EH (cell line): ENCODE data around the gene GLI1.
"Not testable (repeated sequence)": the region's sequence is repeated elsewhere in the genome, so short reads cannot be mapped to it uniquely, and the experiment has no call there.

Source experiments
- DNase-seq: peaks from one replicate; pipeline ENCODE4 v3.0.0-alpha.2; 2015; ENCODE audit warnings: low read depth

Gene GLI1

GRCh38 chr12:57441846-57442427 lies 17.6 kb upstream of the GLI1 start:
- DNase-seq: peak; percentile 56

- not testable (repeated sequence) for DNase-seq
These were observed 15.2 kb upstream of the GLI1 start for GRCh38 chr12:57444337-57444736.

- no peak for DNase-seq
These were observed 14.8 kb upstream of the GLI1 start for GRCh38 chr12:57444744-57445143.

- no peak for DNase-seq
These were observed 13.2 kb upstream of the GLI1 start for GRCh38 chr12:57446292-57446960.

GRCh38 chr12:57448669-57449068 lies 10.9 kb upstream of the GLI1 start:
- no peak for DNase-seq

- DNase-seq: no peak
These were observed 10.2 kb upstream of the GLI1 start for GRCh38 chr12:57449375-57449774.

GRCh38 chr12:57450057-57450456 lies 9.5 kb upstream of the GLI1 start:
- DNase-seq: no peak

GRCh38 chr12:57451233-57451778 lies 8.3 kb upstream of the GLI1 start:
- peak; percentile 51 for DNase-seq

- peak; percentile 96 for DNase-seq
These were observed 7.2 kb upstream of the GLI1 start for GRCh38 chr12:57452181-57452936.

GRCh38 chr12:57452937-57453509 lies 6.6 kb upstream of the GLI1 start:
- DNase-seq: peak; percentile 86

GRCh38 chr12:57454213-57454565 lies 5.4 kb upstream of the GLI1 start:
- DNase-seq: no peak

GRCh38 chr12:57454566-57455373 lies 4.8 kb upstream of the GLI1 start, which contains the start of gene INHBE:
Gene INHBE, plus strand, starts transcription at chr12:57455307. Its CDS starts 230 bp downstream, at chr12:57455537.
- peak; percentile 88 for DNase-seq

- DNase-seq: no peak
These were observed 4.0 kb upstream of the GLI1 start for GRCh38 chr12:57455374-57456144.

GRCh38 chr12:57456145-57456700 lies 3.4 kb upstream of the GLI1 start:
- DNase-seq: peak; percentile 62

GRCh38 chr12:57456737-57457490 lies 2.7 kb upstream of the GLI1 start:
- DNase-seq: no peak

GRCh38 chr12:57458665-57459054 lies 925 bp upstream of the GLI1 start:
- DNase-seq: no peak

- DNase-seq: peak; percentile 96
These were observed 383 bp upstream of the GLI1 start for GRCh38 chr12:57459055-57459749.

- no peak for DNase-seq
These were observed 841 bp downstream of the GLI1 start for GRCh38 chr12:57460468-57460784.

GRCh38 chr12:57460841-57461275 lies 1.3 kb downstream of the GLI1 start:
- no peak for DNase-seq
